Measurements from ENCODE around the gene PECR. TPM values are rescaled to one million over a fixed set of nuclear protein-coding genes. Genes with fewer than 3 reads are reported as not detected.

The PECR gene
- total and polyA plus RNA-seq, 2 of the 13 experiments (the other 11 are each of a cell fraction or from before 2014, with no cell fraction given): 151 to 153 TPM

DNA sequence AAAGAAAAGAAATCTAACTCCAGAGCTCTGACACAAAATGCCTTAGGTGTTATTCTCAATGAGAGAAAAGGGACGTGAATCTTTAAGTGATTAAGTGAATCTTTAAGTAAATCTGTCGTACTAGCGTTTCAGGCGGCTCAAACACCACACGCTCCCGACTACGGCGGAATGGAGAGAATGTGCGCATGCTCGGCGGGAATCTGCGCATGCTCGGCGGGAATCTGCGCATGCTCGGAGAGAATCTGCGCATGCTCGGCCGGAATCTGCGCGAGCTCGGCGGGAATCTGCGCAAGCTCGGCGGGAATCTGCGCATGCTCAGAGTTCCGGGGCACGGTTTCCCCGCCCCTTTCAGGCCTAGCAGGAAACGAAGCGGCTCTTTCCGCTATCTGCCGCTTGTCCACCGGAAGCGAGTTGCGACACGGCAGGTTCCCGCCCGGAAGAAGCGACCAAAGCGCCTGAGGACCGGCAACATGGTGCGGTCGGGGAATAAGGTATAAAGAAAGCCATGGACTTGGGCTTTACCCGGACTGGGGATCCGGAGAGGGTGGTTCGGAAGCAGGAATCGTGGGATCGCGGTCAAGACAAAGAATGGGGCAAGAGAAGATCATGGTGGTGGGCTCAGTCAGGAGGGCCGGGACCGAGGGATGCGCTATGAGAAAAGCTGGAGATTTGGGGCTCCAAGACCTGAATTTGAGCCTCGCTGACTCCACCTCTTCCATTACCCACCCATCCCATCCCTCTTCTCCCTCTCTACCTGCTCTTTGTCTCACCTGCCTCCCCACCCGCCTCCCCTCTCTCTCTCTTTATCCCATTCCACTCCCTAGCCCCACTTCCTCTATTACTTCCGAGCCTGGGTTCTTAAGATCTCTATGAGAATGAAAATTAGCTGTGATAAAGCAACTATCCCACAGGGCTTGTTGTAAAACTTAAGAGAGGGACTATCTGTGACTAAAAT, 27.6 kb upstream of the PECR start, which contains the start of gene XRCC5 (continued):
- TF ChIP-seq, protein P1, sequence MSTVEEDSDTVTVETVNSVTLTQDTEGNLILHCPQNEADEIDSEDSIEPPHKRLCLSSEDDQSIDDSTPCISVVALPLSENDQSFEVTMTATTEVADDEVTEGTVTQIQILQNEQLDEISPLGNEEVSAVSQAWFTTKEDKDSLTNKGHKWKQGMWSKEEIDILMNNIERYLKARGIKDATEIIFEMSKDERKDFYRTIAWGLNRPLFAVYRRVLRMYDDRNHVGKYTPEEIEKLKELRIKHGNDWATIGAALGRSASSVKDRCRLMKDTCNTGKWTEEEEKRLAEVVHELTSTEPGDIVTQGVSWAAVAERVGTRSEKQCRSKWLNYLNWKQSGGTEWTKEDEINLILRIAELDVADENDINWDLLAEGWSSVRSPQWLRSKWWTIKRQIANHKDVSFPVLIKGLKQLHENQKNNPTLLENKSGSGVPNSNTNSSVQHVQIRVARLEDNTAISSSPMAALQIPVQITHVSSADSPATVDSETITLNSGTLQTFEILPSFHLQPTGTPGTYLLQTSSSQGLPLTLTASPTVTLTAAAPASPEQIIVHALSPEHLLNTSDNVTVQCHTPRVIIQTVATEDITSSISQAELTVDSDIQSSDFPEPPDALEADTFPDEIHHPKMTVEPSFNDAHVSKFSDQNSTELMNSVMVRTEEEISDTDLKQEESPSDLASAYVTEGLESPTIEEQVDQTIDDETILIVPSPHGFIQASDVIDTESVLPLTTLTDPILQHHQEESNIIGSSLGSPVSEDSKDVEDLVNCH (CRISPR knock-in tag; IDR thresholded peaks at IDR 0.05): no peak

DNA sequence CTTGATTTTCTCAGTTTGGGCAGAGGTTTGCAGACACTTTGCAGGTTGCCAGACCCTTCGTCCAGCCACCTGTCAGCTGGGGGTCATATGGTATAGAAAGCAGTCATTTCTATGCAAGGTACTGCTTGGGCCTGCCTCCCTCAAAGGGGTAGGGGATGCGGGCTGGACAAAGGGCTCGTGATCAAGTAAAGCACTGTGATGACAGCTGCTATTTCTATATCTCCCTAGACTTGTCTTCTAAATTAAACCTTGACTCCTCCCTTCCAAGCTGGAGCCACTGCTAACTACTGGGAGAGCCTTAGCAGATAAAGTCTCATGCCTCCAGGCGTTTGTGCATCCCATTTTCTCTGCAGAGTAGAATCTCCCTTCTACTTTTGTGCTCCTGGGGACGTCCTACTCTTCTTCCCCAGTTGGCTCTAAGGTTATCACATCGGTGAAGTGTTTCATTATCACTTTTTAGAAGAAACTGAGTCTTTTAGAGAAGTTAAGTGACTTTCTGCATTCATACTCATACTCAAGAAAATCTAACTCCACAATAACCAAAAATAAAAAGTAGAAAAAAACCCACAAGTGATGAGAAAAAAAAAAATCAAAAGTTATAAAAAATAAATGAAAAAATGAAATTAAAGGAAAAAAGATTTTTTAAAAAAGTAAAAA, 26.8 kb upstream of the PECR start:
- POLR2A ChIA-PET: interaction anchor here (0.6 to 6.9 kb wide), 15 partner anchors 9 to 93 kb away, joined by 3 to 131 read pairs (median 6); partner anchors contain the start of genes PECR and TMEM169
- CTCF ChIA-PET (ENCODE audit: low intra/inter-chr PET ratio, low total read pairs): no interaction called here
- Histone ChIP-seq H2AFZ (ENCODE audit: low read length) (peak overlapping the region; percentile 99), H3K27me3 (ENCODE audit: control insufficient read depth in 1 of 2, insufficient read depth in 2 of 2, low read length in 2 of 2) (no peaks in the 10 kb centered on the region; a peak in 1 of 5 replicates), H3K4me3 (replicated peaks in 1 of 3; ENCODE audit: insufficient read depth in 1 of 3, low read depth in 2 of 3, low read length in 3 of 3) (peak overlapping the region; percentile 37 to 98 (median 66)), H3K36me3 (replicated peaks in 1 of 2; ENCODE audit: control insufficient read depth in 1 of 2, insufficient read depth in 2 of 2, low read length in 2 of 2) (peaks cover 4 to 26% of the 10 kb centered on the region in 2 experiments), H4K20me1 (ENCODE audit: insufficient read depth, low read length) (no peaks in the 10 kb centered on the region), H3K9ac (ENCODE audit: insufficient read depth, low read depth, low read length) (peak overlapping the region; percentile 93), H3K79me2 (ENCODE audit: insufficient read depth, low read length) (peaks cover 37% of the 10 kb centered on the region), H3K4me2 (ENCODE audit: low read depth, low read length) (peak overlapping the region; percentile 93), H3K27ac (ENCODE audit: extremely low read length, insufficient read depth, low read length) (peak overlapping the region; percentile 69), H3K4me1 (ENCODE audit: insufficient read depth, low read length) (peaks cover 63% of the 10 kb centered on the region), H3K9me3 (ENCODE audit: low read length) (no peaks in the 10 kb centered on the region)
- no peak for FAIRE-seq
- intact Hi-C loops (cut with micrococcal nuclease; ENCODE audit: unreplicated experiment): no loop called here
- 8% methylated on average over 6 of the region's 6 CpGs for WGBS (ENCODE audit: low lambda C conversion rate)
- in situ Hi-C loops (cut with HindIII; ENCODE audit: extremely low pct_ligation_motif_present, low pct_unique_long_range_greater_than_20kb): no loop called here
- DNase-seq (ENCODE audit: low spot score): peak; percentile 32
- TSS peak; percentile 100 for BruUV-seq (replicated peaks)
- ATAC-seq: peak; percentile 34
- no peak for TF ChIP-seq ZNF790 (CRISPR knock-in tag; IDR thresholded peaks at IDR 0.05; ENCODE audit: borderline replicate concordance)
- TF ChIP-seq, protein P2, sequence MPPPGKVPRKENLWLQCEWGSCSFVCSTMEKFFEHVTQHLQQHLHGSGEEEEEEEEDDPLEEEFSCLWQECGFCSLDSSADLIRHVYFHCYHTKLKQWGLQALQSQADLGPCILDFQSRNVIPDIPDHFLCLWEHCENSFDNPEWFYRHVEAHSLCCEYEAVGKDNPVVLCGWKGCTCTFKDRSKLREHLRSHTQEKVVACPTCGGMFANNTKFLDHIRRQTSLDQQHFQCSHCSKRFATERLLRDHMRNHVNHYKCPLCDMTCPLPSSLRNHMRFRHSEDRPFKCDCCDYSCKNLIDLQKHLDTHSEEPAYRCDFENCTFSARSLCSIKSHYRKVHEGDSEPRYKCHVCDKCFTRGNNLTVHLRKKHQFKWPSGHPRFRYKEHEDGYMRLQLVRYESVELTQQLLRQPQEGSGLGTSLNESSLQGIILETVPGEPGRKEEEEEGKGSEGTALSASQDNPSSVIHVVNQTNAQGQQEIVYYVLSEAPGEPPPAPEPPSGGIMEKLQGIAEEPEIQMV (CRISPR knock-in tag; IDR thresholded peaks at IDR 0.05; ENCODE audit: low read depth): no peak
- TF ChIP-seq ZBTB42 (CRISPR knock-in tag; IDR thresholded peaks at IDR 0.05): no peak
- no peak for TF ChIP-seq IKZF1 (IDR thresholded peaks at IDR 0.05)
- peak in 1 of 2 experiments; percentile 29; a peak in 1 of 4 replicates for TF ChIP-seq POLR2A (IDR thresholded peaks at IDR 0.05; ENCODE audit: insufficient read depth in 1 of 2, low read depth in 2 of 2, low read length in 2 of 2)
- TF ChIP-seq POLR2G (IDR thresholded peaks at IDR 0.05; ENCODE audit: low read depth, low read length): no peak; the same call in 1 of the 2 replicates
- TF ChIP-seq, protein P3, sequence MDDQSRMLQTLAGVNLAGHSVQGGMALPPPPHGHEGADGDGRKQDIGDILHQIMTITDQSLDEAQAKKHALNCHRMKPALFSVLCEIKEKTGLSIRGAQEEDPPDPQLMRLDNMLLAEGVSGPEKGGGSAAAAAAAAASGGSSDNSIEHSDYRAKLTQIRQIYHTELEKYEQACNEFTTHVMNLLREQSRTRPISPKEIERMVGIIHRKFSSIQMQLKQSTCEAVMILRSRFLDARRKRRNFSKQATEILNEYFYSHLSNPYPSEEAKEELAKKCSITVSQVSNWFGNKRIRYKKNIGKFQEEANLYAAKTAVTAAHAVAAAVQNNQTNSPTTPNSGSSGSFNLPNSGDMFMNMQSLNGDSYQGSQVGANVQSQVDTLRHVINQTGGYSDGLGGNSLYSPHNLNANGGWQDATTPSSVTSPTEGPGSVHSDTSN (CRISPR knock-in tag; IDR thresholded peaks at IDR 0.05; ENCODE audit: borderline replicate concordance): no peak
- peak; percentile 92; the same call in 1 of the 2 replicates for TF ChIP-seq ZC3H4 (CRISPR knock-in tag; IDR thresholded peaks at IDR 0.05; ENCODE audit: borderline replicate concordance)
- peak; percentile 52 for TF ChIP-seq RBM22 (optimal IDR thresholded peaks at IDR 0.05; ENCODE audit: low read length)
- TF ChIP-seq, protein P4, sequence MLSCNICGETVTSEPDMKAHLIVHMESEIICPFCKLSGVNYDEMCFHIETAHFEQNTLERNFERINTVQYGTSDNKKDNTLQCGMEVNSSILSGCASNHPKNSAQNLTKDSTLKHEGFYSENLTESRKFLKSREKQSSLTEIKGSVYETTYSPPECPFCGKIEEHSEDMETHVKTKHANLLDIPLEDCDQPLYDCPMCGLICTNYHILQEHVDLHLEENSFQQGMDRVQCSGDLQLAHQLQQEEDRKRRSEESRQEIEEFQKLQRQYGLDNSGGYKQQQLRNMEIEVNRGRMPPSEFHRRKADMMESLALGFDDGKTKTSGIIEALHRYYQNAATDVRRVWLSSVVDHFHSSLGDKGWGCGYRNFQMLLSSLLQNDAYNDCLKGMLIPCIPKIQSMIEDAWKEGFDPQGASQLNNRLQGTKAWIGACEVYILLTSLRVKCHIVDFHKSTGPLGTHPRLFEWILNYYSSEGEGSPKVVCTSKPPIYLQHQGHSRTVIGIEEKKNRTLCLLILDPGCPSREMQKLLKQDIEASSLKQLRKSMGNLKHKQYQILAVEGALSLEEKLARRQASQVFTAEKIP (CRISPR knock-in tag; IDR thresholded peaks at IDR 0.05; ENCODE audit: borderline replicate concordance): no peak
